ENCODE data around the gene ZC3H13. TPM values are rescaled to one million over a fixed set of nuclear protein-coding genes. Genes with fewer than 3 reads are reported as not detected.

The ZC3H13 gene
- total and polyA plus RNA-seq, 2 donors, result 19.8 to 20.1 TPM

GRCh38 chr13:45931211-45931610 is 121.3 kb downstream of the ZC3H13 start:
- H3K4me1 ChIP-seq (ENCODE audit: control insufficient read depth in 2 of 2, insufficient read depth in 2 of 2, low read length in 2 of 2), result no peaks in the 10 kb centered on the region
- no peak overlapping the region for H3K27ac ChIP-seq (ENCODE audit: low read depth in 1 of 2, low read length in 1 of 2)
- no peaks in the 10 kb centered on the region for H3K9me3 ChIP-seq (ENCODE audit: control insufficient read depth in 2 of 2, insufficient read depth in 1 of 2, low read length in 1 of 2)
- no peak for DNase-seq (ENCODE audit: low read depth in 6 of 9, low spot score in 9 of 9)
- H3K36me3 ChIP-seq (ENCODE audit: control insufficient read depth in 2 of 2, insufficient read depth in 2 of 2, low read length in 1 of 2), result no peaks in the 10 kb centered on the region
- 98% methylated on average over 3 of the region's 3 CpGs for WGBS
- H3K4me3 ChIP-seq (ENCODE audit: low read length in 2 of 2), result no peak overlapping the region
- no peaks in the 10 kb centered on the region for H3K27me3 ChIP-seq (ENCODE audit: control insufficient read depth in 2 of 2, insufficient read depth in 1 of 2, low read length in 1 of 2)

- WGBS, result 97% methylated on average over 7 of the region's 7 CpGs
- Histone ChIP-seq H3K27ac (ENCODE audit: low read depth in 1 of 2, low read length in 1 of 2) (no peak overlapping the region), H3K36me3 (ENCODE audit: control insufficient read depth in 2 of 2, insufficient read depth in 2 of 2, low read length in 1 of 2) (no peaks in the 10 kb centered on the region), H3K27me3 (ENCODE audit: control insufficient read depth in 2 of 2, insufficient read depth in 1 of 2, low read length in 1 of 2) (no peaks in the 10 kb centered on the region), H3K9me3 (ENCODE audit: control insufficient read depth in 2 of 2, insufficient read depth in 1 of 2, low read length in 1 of 2) (no peaks in the 10 kb centered on the region), H3K4me1 (ENCODE audit: control insufficient read depth in 2 of 2, insufficient read depth in 2 of 2, low read length in 2 of 2) (no peaks in the 10 kb centered on the region), H3K4me3 (ENCODE audit: low read length in 2 of 2) (no peak overlapping the region)
- no peak for DNase-seq (ENCODE audit: low read depth in 6 of 9, low spot score in 9 of 9)
Measured at GRCh38 chr13:45930177-45930576, 122.4 kb downstream of the ZC3H13 start.

- no peaks in the 10 kb centered on the region for H3K27me3 ChIP-seq (ENCODE audit: control insufficient read depth in 2 of 2, insufficient read depth in 1 of 2, low read length in 1 of 2)
- H3K36me3 ChIP-seq (ENCODE audit: control insufficient read depth in 2 of 2, insufficient read depth in 2 of 2, low read length in 1 of 2), result no peaks in the 10 kb centered on the region
- H3K4me1 ChIP-seq (ENCODE audit: control insufficient read depth in 2 of 2, insufficient read depth in 2 of 2, low read length in 2 of 2), result no peaks in the 10 kb centered on the region
- no peak overlapping the region for H3K27ac ChIP-seq (ENCODE audit: low read depth in 1 of 2, low read length in 1 of 2)
- no peaks in the 10 kb centered on the region for H3K9me3 ChIP-seq (ENCODE audit: control insufficient read depth in 2 of 2, insufficient read depth in 1 of 2, low read length in 1 of 2)
- no peak for DNase-seq (ENCODE audit: low read depth in 6 of 9, low spot score in 9 of 9)
- H3K4me3 ChIP-seq (ENCODE audit: low read length in 2 of 2), result no peak overlapping the region
- WGBS, result 93% methylated on average over 2 of the region's 2 CpGs
Measured at GRCh38 chr13:45928843-45929242, 123.7 kb downstream of the ZC3H13 start.

- DNase-seq (ENCODE audit: low read depth in 6 of 9, low spot score in 9 of 9), result no peak
- Histone ChIP-seq H3K9me3 (ENCODE audit: control insufficient read depth in 2 of 2, insufficient read depth in 1 of 2, low read length in 1 of 2) (no peaks in the 10 kb centered on the region), H3K27me3 (ENCODE audit: control insufficient read depth in 2 of 2, insufficient read depth in 1 of 2, low read length in 1 of 2) (no peaks in the 10 kb centered on the region), H3K36me3 (ENCODE audit: control insufficient read depth in 2 of 2, insufficient read depth in 2 of 2, low read length in 1 of 2) (no peaks in the 10 kb centered on the region), H3K4me3 (ENCODE audit: low read length in 2 of 2) (no peak overlapping the region), H3K4me1 (ENCODE audit: control insufficient read depth in 2 of 2, insufficient read depth in 2 of 2, low read length in 2 of 2) (no peaks in the 10 kb centered on the region), H3K27ac (ENCODE audit: low read depth in 1 of 2, low read length in 1 of 2) (no peak overlapping the region)
- 96% methylated on average over 5 of the region's 5 CpGs for WGBS
Measured at GRCh38 chr13:45928176-45928575, 124.4 kb downstream of the ZC3H13 start.

GRCh38 chr13:45926741-45927140 is 125.8 kb downstream of the ZC3H13 start:
- Histone ChIP-seq H3K27ac (ENCODE audit: low read depth in 1 of 2, low read length in 1 of 2) (no peak overlapping the region), H3K4me3 (ENCODE audit: low read length in 2 of 2) (no peak overlapping the region), H3K9me3 (ENCODE audit: control insufficient read depth in 2 of 2, insufficient read depth in 1 of 2, low read length in 1 of 2) (no peaks in the 10 kb centered on the region), H3K4me1 (ENCODE audit: control insufficient read depth in 2 of 2, insufficient read depth in 2 of 2, low read length in 2 of 2) (no peaks in the 10 kb centered on the region), H3K27me3 (ENCODE audit: control insufficient read depth in 2 of 2, insufficient read depth in 1 of 2, low read length in 1 of 2) (no peaks in the 10 kb centered on the region), H3K36me3 (ENCODE audit: control insufficient read depth in 2 of 2, insufficient read depth in 2 of 2, low read length in 1 of 2) (no peaks in the 10 kb centered on the region)
- no peak for DNase-seq (ENCODE audit: low read depth in 6 of 9, low spot score in 9 of 9)
- WGBS, result 97% methylated on average over 3 of the region's 3 CpGs

GRCh38 chr13:45925151-45925550 is 127.4 kb downstream of the ZC3H13 start:
- WGBS, result 95% methylated on average over 3 of the region's 3 CpGs
- Histone ChIP-seq H3K27me3 (ENCODE audit: control insufficient read depth in 2 of 2, insufficient read depth in 1 of 2, low read length in 1 of 2) (no peaks in the 10 kb centered on the region), H3K36me3 (ENCODE audit: control insufficient read depth in 2 of 2, insufficient read depth in 2 of 2, low read length in 1 of 2) (no peaks in the 10 kb centered on the region), H3K27ac (ENCODE audit: low read depth in 1 of 2, low read length in 1 of 2) (no peak overlapping the region), H3K4me1 (ENCODE audit: control insufficient read depth in 2 of 2, insufficient read depth in 2 of 2, low read length in 2 of 2) (no peaks in the 10 kb centered on the region), H3K9me3 (ENCODE audit: control insufficient read depth in 2 of 2, insufficient read depth in 1 of 2, low read length in 1 of 2) (no peaks in the 10 kb centered on the region), H3K4me3 (ENCODE audit: low read length in 2 of 2) (no peak overlapping the region)
- no peak for DNase-seq (ENCODE audit: low read depth in 6 of 9, low spot score in 9 of 9)

- Histone ChIP-seq H3K36me3 (ENCODE audit: control insufficient read depth in 2 of 2, insufficient read depth in 2 of 2, low read length in 1 of 2) (no peaks in the 10 kb centered on the region), H3K9me3 (ENCODE audit: control insufficient read depth in 2 of 2, insufficient read depth in 1 of 2, low read length in 1 of 2) (no peaks in the 10 kb centered on the region), H3K4me1 (ENCODE audit: control insufficient read depth in 2 of 2, insufficient read depth in 2 of 2, low read length in 2 of 2) (no peaks in the 10 kb centered on the region), H3K27me3 (ENCODE audit: control insufficient read depth in 2 of 2, insufficient read depth in 1 of 2, low read length in 1 of 2) (no peaks in the 10 kb centered on the region), H3K4me3 (ENCODE audit: low read length in 2 of 2) (no peak overlapping the region), H3K27ac (ENCODE audit: low read depth in 1 of 2, low read length in 1 of 2) (no peak overlapping the region)
- no peak for DNase-seq (ENCODE audit: low read depth in 6 of 9, low spot score in 9 of 9)
- WGBS, result 97% methylated on average over 1 of the region's 1 CpG
Measured at GRCh38 chr13:45921162-45921736, 131.3 kb downstream of the ZC3H13 start.

- WGBS, result 96% methylated on average over 3 of the region's 3 CpGs
- H3K9me3 ChIP-seq (ENCODE audit: control insufficient read depth in 2 of 2, insufficient read depth in 1 of 2, low read length in 1 of 2), result no peaks in the 10 kb centered on the region
- no peaks in the 10 kb centered on the region for H3K27me3 ChIP-seq (ENCODE audit: control insufficient read depth in 2 of 2, insufficient read depth in 1 of 2, low read length in 1 of 2)
- no peak overlapping the region for H3K4me3 ChIP-seq (ENCODE audit: low read length in 2 of 2)
- no peaks in the 10 kb centered on the region for H3K4me1 ChIP-seq (ENCODE audit: control insufficient read depth in 2 of 2, insufficient read depth in 2 of 2, low read length in 2 of 2)
- no peaks in the 10 kb centered on the region for H3K36me3 ChIP-seq (ENCODE audit: control insufficient read depth in 2 of 2, insufficient read depth in 2 of 2, low read length in 1 of 2)
- DNase-seq (ENCODE audit: low read depth in 6 of 9, low spot score in 9 of 9), result no peak
- no peak overlapping the region for H3K27ac ChIP-seq (ENCODE audit: low read depth in 1 of 2, low read length in 1 of 2)
Measured at GRCh38 chr13:45918597-45918996, 133.9 kb downstream of the ZC3H13 start.

GRCh38 chr13:45917019-45917418 is 135.5 kb downstream of the ZC3H13 start:
- Histone ChIP-seq H3K9me3 (ENCODE audit: control insufficient read depth in 2 of 2, insufficient read depth in 1 of 2, low read length in 1 of 2) (no peaks in the 10 kb centered on the region), H3K27me3 (ENCODE audit: control insufficient read depth in 2 of 2, insufficient read depth in 1 of 2, low read length in 1 of 2) (no peaks in the 10 kb centered on the region), H3K27ac (ENCODE audit: low read depth in 1 of 2, low read length in 1 of 2) (no peak overlapping the region), H3K4me3 (ENCODE audit: low read length in 2 of 2) (no peak overlapping the region), H3K4me1 (ENCODE audit: control insufficient read depth in 2 of 2, insufficient read depth in 2 of 2, low read length in 2 of 2) (no peaks in the 10 kb centered on the region), H3K36me3 (ENCODE audit: control insufficient read depth in 2 of 2, insufficient read depth in 2 of 2, low read length in 1 of 2) (no peaks in the 10 kb centered on the region)
- no peak for DNase-seq (ENCODE audit: low read depth in 6 of 9, low spot score in 9 of 9)

Measured in thymus (tissue), 11 donors.